ENCODE measurements around the gene SNX33. TPM values are rescaled to one million over a fixed set of nuclear protein-coding genes. Genes with fewer than 3 reads are reported as not detected.

The SNX33 gene
- total and polyA plus RNA-seq, 2 experiments from 2014 or later, result 17.8 to 21.8 TPM

DNA sequence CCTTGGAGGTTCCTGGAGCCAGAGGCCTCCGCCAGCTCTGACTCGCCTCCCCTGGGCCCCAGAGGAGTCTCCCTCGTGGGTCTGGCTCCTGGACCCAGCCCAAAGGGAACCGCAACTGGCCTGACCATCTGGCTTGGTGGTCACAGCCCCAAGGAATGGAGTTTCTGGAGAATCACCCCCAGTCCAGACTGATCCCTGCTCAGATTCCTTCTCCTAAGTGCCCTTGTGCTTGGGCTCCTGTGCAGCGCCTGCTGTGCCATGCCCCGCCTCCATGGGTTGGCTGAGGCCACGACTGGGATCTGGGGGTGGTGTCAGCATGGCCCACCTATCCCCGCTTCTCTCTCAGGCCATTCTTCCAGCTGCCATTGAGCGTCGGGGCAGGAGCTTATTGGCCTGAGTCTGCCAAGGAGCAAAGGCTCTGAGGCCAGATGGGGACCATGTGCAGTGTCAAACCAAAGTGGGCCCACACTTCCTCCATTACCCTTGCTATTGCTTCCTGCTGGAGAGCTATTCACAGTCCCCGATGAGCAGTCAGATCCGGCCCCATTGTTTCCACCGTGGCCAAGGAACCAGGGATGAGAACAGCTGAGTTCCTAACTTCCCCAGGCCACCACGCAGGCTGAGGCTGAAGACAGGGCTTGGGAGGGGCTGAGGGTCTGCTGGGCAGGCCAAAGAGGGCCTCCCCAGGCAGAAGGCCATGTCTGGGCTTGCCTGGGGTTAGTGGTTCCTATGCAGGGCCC, 46.0 kb downstream of the SNX33 start:
- Histone ChIP-seq H3K79me2 (no peaks in the 10 kb centered on the region), H3K36me3 (replicated peaks; ENCODE audit: insufficient read depth, low read depth) (no peaks in the 10 kb centered on the region), H3K9me3 (ENCODE audit: low read depth) (no peaks in the 10 kb centered on the region), H3K4me1 (ENCODE audit: insufficient read depth) (peaks cover 22% of the 10 kb centered on the region), H3K27me3 (no peaks in the 10 kb centered on the region), H3K9me2 (replicated peaks; ENCODE audit: insufficient read depth) (no peaks in the 10 kb centered on the region), H4K20me1 (ENCODE audit: insufficient read depth, poor library complexity, severe bottlenecking) (no peaks in the 10 kb centered on the region), H3K4me2 (peak overlapping the region; percentile 15), H3K4me3 (no peak overlapping the region), H2AFZ (no peak overlapping the region), H3K27ac (peak overlapping the region; percentile 74)
- TF ChIP-seq EZH2phosphoT487 (IDR thresholded peaks at IDR 0.05; ENCODE audit: low read depth, severe bottlenecking, unreplicated experiment) (no peak), EZH2 (IDR thresholded peaks at IDR 0.05; ENCODE audit: borderline replicate concordance) (no peak)
- TF ChIP-seq, protein P1, sequence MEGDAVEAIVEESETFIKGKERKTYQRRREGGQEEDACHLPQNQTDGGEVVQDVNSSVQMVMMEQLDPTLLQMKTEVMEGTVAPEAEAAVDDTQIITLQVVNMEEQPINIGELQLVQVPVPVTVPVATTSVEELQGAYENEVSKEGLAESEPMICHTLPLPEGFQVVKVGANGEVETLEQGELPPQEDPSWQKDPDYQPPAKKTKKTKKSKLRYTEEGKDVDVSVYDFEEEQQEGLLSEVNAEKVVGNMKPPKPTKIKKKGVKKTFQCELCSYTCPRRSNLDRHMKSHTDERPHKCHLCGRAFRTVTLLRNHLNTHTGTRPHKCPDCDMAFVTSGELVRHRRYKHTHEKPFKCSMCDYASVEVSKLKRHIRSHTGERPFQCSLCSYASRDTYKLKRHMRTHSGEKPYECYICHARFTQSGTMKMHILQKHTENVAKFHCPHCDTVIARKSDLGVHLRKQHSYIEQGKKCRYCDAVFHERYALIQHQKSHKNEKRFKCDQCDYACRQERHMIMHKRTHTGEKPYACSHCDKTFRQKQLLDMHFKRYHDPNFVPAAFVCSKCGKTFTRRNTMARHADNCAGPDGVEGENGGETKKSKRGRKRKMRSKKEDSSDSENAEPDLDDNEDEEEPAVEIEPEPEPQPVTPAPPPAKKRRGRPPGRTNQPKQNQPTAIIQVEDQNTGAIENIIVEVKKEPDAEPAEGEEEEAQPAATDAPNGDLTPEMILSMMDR (IDR thresholded peaks at IDR 0.05; ENCODE audit: poor library complexity), result no peak
- no peak for DNase-seq (ENCODE audit: low spot score)
- 71% methylated on average over 14 of the region's 14 CpGs for WGBS (ENCODE audit: low lambda C conversion rate, missing lambda C conversion rate)

DNA sequence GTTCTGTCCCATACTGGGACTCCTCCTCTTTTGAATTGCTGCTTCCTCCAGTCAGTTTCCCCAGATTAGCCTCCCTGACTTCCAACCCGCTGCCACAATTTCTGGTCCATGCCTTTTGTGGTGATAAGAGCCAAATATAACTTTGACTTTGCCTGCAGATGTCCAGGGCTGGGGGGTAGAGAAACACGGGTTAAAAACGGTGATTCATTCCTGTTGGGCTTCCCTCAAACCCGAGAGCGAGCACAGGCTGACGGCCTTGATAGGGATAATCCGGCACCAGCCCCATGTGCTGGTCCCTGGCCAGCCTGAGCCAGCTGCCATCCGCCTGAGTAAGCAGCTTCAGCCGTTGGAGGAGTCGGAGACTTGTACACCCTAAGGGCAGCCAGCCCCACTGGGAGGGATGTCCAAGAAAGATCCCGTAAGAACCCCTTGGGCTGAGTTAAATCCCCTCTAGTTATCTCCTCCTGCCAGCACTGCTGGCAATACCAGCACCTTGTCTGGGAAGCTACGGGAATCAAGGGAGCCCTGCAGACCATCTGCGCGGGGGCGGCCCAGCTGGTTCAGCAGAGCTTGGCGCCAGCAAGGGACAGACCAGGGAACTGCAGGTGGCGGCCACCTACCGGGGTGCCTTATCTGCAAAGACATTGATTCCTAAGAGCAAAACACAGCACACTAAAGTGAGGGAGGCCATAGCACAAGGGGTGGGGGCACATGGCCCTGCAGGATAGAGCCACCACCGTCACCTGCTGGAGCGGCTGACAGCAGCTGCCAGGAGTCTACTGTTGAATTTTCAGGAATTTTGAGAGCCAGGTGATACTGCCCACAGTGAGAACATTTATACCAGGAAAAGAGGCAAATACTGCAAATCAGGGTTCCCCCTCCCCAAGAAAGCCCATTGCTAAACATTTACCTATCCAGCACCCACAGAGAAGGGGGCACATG, 46.8 kb downstream of the SNX33 start:
- H3K27ac ChIP-seq, result peak overlapping the region; percentile 74

DNA sequence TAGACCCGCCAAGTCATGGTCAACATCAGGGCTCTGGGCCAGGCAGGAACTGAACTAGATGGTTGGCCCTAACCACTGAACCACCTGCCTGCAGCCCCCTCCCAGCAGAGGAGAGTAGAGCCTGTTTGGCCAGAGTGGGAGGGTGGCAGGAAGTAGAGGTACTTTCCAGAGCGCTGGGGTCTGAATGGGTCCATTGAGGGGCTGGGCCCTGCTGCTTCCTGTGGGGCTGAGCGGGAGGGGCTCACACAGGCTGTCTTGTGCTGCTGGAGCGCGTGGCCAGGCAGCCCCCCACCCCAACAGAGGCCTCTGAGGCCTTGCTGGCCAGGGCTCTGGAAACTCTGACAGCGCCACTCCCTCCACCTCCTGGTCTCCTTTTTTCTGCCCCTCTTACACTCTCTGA, 47.5 kb downstream of the SNX33 start:
- no peaks in the 10 kb centered on the region for H3K27me3 ChIP-seq
- H3K4me3 ChIP-seq, result no peak overlapping the region
- no peak overlapping the region for H2AFZ ChIP-seq
- peaks cover 26% of the 10 kb centered on the region for H3K4me1 ChIP-seq (ENCODE audit: insufficient read depth)
- H3K9me2 ChIP-seq (replicated peaks; ENCODE audit: insufficient read depth), result no peaks in the 10 kb centered on the region
- DNase-seq (ENCODE audit: low spot score), result peak; percentile 46
- H3K36me3 ChIP-seq (replicated peaks; ENCODE audit: insufficient read depth, low read depth), result no peaks in the 10 kb centered on the region
- WGBS (ENCODE audit: low lambda C conversion rate, missing lambda C conversion rate), result 82% methylated on average over 6 of the region's 6 CpGs
- H4K20me1 ChIP-seq (ENCODE audit: insufficient read depth, poor library complexity, severe bottlenecking), result no peaks in the 10 kb centered on the region
- no peak overlapping the region for H3K4me2 ChIP-seq
- no peaks in the 10 kb centered on the region for H3K79me2 ChIP-seq
- TF ChIP-seq EZH2phosphoT487 (IDR thresholded peaks at IDR 0.05; ENCODE audit: low read depth, severe bottlenecking, unreplicated experiment) (no peak), EZH2 (IDR thresholded peaks at IDR 0.05; ENCODE audit: borderline replicate concordance) (no peak)
- TF ChIP-seq, protein P1 (IDR thresholded peaks at IDR 0.05; ENCODE audit: poor library complexity), result no peak
- H3K9me3 ChIP-seq (ENCODE audit: low read depth), result no peaks in the 10 kb centered on the region
- H3K27ac ChIP-seq, result peak overlapping the region; percentile 74

More for the DNA sequence above, 46.8 kb downstream of the SNX33 start:
- Histone ChIP-seq H3K4me1 (ENCODE audit: insufficient read depth) (peaks cover 22% of the 10 kb centered on the region), H2AFZ (no peak overlapping the region), H3K9me2 (replicated peaks; ENCODE audit: insufficient read depth) (no peaks in the 10 kb centered on the region), H3K27me3 (no peaks in the 10 kb centered on the region), H3K36me3 (replicated peaks; ENCODE audit: insufficient read depth, low read depth) (no peaks in the 10 kb centered on the region), H3K79me2 (no peaks in the 10 kb centered on the region), H3K4me2 (peak overlapping the region; percentile 49), H4K20me1 (ENCODE audit: insufficient read depth, poor library complexity, severe bottlenecking) (no peaks in the 10 kb centered on the region), H3K4me3 (no peak overlapping the region), H3K9me3 (ENCODE audit: low read depth) (no peaks in the 10 kb centered on the region)
- peak; percentile 90 for DNase-seq (ENCODE audit: low spot score)
- WGBS (ENCODE audit: low lambda C conversion rate, missing lambda C conversion rate), result 22% methylated on average over 20 of the region's 20 CpGs
- no peak for TF ChIP-seq EZH2 (IDR thresholded peaks at IDR 0.05; ENCODE audit: borderline replicate concordance)
- TF ChIP-seq, protein P1 (IDR thresholded peaks at IDR 0.05; ENCODE audit: poor library complexity), result peak; percentile 56
- TF ChIP-seq EZH2phosphoT487 (IDR thresholded peaks at IDR 0.05; ENCODE audit: low read depth, severe bottlenecking, unreplicated experiment), result no peak

All from hepatocyte (in vitro differentiated cells).